Forelimb muscle (tissue), 1 donor: ENCODE data around the gene KIF6. TPM values are rescaled to one million over a fixed set of nuclear protein-coding genes. Genes with fewer than 3 reads are reported as not detected.

Experiments used
- DNase-seq: peaks from one replicate; pipeline ENCODE4 v3.0.0-alpha.2; 2013; ENCODE audit warnings: low read depth
- polyA plus RNA-seq: library from polyadenylated mRNA; unstranded; fragments of 120-200 nt; gene quantifications from one replicate; pipeline ENCODE4 v1.2.1, GENCODE V29; 2013; ENCODE audit not compliant: insufficient read length

The KIF6 gene
- polyA plus RNA-seq, 1 donor: 1.8 TPM

DNA sequence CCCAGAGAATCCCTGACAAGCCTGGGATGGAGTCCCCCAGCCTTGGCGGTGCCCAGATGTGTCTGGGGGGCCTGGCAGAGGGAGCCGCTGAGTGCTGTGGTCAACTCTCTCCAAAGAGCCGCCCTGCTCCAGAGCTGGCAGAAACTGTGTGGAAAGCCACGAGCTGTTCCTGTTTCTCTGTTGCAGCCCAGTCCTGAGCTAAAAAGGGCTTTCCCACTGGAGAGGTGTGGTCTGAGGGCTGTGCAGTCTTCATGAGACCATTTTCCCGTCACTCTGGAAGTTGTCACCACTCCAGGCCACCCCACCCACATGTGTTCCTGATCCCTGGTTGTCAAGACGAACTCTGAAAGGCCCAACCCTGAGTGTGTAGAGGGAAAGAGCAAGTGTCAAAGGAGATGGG lies 303.0 kb downstream of the KIF6 start:
- DNase-seq: no peak

DNA sequence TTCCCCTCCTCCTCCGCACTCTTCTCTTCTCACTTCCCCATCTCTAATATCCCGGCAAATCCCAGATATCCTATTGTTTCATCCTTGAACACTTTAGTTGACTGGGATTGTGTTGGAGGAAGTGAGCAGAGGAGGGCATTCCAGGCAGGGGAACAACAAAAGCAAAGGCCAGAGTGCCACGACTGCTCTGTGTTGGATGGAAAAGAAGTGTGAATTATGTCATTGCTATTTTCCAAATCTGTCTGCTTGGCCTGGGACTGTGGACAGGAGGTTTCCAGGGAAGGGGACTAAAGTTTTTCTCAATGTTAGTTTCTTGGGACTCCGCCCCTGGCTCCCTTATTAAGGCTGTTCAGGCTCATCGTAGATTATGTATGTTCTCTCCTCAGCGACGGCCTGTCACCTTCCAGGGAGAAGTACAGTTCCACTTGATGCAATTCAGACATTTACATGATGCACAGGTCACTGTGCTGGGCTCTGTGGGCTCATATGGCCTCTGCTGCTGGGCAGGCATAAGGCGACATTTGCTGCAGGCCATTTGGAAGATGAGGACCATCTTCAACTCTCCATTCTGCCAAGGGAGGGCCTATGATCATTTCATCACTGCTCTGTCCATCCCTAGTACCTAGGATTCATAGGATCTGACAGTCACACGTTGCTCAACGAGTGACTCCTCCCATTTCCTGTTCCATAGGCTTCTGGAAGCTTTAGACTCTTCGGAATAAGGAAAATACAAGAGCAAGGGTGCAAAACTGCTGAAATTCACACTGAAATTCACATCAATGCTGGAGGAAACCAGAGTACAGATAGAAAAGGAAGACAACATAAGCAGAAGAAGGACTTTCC lies 303.6 kb downstream of the KIF6 start:
- DNase-seq: no peak

DNA sequence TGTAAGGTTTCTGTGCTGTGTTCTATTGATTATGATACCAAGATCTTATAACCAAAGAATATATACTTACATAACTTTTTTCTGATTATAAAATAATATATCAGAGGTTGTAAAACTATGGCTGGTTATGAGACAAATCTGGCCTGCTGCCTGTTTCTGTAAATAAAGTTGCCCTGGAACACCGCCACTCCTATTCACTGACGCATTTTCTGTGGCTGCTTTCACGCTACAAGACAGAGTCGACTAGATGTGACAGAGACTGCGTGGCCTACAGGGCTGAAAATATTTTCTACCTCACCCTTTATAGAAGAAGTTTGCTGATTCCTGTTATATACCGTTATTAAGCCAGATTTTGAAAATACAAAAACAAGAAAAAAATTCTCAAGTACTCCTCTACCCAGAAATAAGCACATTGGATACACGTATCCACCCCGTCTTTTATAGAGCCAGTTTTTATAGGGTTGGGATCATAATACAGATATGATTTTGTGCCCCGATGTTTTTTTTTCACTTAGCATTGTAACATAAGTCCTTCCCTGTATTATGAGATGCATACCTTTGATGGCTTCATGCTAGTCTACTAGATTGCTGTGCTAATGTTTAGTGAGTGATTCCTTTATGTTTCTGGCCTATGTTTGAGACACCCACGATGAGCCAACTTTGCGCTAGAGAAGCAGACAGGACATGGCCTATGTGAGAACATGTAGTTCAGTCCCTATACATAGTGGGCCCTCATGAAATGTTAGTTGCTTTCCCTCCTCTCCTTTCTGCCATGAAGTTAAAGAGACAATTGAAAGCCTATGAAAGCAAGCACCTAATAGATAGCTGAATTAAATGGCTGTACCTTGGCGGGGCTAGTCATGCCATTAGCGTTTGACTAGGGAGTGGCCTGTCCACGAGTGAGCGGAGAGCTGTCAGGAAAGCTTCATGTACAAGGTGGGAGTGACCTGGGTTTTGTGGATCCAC lies 304.6 kb downstream of the KIF6 start:
- no peak for DNase-seq

DNA sequence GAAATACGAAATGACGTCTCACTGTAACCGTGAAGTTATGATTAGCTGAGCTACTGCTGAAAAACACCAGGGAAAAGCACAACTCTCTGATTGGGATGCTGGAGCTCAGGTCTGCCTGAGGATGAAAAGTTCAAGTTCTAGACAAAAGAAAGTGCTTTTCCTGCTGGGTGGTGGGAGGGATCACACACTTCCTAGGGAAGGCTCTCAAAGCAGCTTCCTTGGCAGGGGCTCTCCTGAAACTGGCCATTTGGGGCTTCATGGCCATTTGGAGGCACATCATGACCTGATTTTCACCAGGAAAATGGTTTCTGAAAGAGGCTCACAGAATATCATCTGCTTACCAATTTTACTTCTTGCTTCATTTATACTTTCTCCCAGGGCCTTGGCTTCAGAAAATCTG lies 305.6 kb downstream of the KIF6 start:
- DNase-seq: no peak

DNA sequence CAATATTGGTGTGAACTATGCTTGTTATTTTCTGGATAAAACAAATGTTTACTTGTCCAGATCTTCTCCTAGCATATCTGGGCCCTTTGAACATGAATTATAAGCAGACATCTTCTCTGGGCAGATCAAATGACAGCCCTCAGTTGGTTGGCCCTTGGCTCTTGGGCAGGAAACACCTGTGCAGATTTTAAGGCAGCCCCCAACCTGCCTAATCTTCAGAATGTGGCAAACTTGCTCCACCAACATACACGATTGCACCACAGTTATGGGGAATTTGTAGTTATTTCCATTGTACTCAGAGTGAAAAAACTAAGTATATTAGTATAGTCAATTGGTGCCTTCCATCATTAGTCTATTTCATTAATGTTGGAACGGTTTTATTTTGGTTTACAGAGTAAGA lies 307.8 kb downstream of the KIF6 start:
- no peak for DNase-seq

DNA sequence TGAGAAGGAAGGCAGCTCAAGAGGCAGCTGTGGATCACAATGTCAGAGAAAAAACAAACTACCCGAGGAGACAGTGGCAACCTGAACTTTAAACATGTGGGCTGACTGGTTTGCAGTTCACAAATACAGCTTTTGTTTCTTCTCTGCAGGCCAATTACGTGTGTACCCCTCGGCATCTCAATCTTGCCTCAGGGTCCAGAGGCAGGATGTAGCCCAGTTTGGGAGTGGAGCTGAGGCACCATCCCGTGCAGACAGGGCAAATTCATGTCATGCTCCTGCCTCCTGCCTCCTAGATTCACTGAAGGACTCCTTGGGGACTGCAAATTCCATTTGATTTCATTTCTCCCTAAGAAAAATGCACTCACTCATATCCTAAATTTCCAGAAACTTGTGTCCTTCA lies 308.5 kb downstream of the KIF6 start:
- DNase-seq: no peak

DNA sequence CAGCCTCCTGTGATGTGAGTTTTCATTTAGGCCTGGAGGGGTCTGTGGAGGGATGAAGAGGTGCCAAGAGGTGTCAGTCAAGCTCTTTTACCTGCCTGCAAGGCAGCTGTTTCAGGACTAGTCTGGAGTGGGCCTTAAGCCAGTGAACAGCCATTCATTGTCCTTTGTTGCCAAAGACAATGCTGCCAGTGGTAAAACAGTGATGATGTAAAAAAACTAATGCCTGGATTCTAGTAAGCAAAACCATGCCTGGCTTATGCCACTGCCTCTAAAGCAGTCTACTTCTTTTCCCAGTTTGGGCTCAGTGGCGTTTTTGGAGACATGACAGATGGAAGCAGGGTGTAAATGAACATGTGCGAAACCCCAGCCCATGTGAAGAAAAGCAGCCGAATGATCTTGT lies 309.2 kb downstream of the KIF6 start:
- no peak for DNase-seq

DNA sequence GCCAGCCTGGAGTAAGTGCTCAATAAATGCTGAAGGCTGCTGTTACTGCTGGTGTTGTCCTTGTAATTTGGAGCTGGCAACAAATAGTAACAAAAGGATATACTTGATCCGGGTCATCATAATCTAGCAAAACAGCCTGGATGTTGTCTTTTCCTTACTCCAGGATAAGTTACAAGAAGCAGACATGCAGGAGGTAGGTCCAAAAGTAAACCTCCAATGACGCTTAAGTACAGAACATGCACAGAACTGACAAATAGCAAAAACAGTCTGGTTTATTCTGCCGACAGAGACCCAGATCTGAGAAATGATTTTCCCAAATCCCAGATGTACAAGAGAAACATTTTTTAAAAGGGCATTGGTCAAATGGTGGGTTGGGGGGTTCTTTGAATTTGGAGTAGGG lies 309.7 kb downstream of the KIF6 start:
- DNase-seq: no peak

DNA sequence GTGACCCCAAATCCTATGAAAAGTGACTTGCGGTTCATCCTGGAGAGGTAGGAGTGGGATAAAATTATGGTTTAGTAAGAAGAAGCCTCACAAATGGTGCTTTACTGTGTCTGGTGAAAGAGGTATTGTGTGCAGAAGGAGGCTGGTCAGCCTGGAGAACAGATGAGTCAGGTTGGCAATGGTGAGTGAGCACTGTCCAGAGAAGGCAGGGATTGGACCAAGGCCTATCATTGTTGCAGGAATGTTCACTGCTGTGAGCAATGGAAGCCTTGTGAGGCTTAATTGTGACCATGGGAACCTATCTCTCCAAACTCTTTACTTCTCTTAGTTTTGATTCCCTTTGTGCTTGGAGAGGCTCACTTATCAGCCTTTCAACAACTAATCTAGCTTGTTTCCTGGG lies 313.7 kb downstream of the KIF6 start:
- DNase-seq: no peak

DNA sequence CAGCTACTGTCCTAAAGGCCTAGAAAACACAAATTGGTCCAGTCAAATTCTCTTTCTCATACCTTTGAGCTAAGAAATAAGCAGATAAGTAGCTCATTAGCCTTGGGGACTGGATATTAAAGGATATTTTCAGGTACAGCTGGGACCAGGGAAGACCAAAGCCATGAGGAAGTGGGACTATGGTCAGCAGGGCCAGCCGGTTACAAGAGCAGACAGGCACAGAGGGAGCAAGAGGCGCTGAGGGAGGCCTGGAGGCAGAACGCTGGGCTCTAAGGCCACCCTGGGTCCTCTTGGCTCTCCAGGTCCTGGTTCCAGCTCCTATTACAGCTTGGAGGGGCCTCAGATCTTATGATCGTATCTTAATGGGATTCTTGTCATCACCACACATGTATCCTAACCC lies 314.2 kb downstream of the KIF6 start:
- DNase-seq: no peak

DNA sequence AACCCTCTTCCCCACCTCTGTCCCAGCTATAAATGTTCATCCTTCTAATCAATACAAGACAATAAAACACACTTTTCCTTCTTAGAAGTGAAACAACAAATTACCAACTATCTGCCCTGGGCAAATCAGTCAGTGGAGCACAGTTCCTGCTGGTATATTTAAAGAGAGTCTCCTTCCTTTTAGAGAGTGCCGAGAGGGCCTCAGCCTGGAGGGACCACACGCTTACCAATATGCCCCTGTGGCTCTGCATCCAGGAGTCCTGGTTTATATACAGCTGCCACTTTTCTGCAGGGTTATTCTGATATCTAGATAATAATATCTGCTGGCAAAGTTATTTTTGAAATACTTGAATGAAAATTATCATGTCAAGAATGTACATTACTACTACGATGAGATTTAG lies 315.3 kb downstream of the KIF6 start:
- no peak for DNase-seq

DNA sequence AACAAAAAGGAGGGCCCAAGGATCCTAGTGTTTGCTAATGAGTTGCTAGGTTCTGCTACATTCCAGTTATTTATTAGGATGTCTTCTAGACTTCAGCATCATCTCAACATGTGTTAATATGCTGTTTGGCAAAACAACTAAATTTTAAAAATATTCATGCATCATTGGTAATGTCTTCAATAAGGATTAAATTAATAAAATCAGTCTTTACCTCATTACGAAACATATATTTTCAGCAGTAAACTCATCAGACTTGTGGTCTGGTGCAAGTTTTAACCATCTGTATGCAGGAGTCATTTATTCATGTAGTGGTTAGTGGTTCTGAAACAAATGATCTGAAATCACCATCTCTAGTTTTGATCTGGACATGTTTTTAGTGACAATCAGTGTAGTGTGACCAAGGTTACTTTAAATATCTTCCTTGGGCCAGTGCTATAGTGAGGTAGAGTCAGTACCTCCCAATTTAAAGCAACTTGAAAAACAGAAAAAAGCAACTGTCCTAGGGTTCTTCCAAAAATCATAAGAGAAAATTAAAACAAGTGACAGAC lies 317.7 kb downstream of the KIF6 start:
- DNase-seq: no peak

DNA sequence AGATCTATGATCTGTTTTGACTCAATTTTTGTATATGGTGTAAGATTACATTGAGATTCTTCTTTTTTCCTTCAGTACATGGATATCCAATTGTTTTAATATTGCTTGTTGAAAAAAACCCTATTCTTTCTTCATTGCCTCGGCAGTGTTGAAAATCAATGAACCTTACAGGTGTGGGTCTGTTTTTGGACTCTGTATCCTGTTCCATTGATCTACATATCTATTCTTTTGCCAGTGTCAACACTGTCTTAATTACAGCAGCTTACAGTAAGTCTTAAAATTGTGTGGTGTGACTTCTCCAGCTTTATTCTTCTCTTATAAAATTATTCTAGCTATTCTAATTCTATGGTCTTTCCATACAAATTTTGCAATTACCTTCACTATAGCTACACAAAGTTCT lies 320.9 kb downstream of the KIF6 start:
- no peak for DNase-seq

DNA sequence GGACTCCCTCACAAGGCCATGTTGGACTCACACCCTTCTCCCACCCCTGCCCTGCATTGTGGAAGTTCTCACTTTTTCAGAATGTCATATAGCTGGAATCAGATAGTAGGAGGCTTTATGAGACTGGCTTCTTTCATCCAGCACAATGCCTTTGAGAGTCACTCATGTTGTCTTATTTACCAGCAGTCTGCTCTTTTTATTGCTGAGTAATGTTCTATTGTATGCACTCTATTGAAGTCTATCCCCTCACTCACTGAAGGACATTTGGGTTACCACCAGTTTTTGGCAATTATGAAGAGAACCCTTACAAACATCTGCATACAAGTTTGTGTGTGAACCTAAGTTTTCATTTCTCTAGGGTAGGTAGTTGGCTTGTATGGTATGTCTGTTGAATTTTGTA lies 321.9 kb downstream of the KIF6 start:
- DNase-seq: no peak

DNA sequence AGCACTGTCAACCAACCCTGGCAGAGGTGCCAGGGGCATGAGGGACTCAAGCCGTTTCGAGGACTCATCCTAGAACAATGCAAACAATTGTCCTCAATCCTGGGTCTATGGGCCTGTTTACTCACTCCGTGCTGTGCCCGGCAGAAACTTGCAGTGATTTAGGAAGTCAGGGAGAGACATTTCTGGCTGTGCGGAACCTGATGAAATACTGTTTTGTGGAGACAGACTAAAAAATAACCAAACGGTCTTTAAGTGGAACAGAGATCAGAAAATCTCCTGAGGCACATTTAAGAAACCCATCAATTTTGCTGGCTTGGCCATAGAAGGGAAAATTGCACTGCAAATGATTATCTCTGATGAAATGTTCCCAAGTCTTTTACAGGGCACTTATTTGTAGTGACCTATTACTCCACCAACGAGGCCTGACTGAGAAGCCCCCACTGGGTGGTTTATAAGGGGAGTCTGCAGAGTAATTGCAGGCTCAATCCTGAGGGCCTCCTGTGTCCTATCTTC lies 322.9 kb downstream of the KIF6 start:
- no peak for DNase-seq

DNA sequence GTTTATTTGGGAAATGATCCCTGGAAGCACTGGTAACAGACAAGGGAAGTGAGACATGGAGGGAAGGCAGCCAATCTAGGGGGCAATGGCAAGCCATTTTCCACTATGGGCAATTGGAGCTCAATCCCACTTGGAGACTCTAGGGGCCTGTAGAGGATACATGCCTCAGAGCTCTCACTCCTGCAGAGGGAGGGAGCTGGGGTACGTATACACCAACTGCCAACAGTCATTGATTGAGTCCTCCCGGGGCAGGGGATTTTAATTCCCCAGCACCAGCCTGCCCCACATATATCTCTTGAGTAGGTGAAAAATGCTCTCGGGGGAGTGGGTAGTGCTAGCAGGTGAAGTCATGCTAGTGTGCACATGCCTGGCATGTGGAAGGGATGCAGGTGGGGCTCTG lies 323.8 kb downstream of the KIF6 start:
- no peak for DNase-seq

DNA sequence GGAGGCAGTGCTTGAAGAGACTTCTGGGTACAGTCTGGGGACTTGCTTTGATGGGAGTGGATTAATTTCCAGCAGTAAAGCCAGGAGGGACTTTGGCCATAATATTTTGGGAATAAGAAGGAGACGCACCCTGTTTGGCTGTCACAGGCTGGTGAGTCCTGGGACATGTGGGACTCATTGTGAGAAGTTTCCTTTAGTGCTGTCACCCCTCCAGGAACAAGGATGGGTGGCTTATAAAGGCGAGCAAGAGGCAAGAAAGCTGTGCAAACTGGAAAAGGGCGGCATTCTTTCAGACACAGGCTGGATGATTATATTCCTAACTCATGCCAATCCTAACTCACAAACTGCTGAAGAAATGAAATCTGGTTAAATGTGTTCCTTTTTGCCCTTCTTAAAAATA lies 325.2 kb downstream of the KIF6 start:
- DNase-seq: no peak

DNA sequence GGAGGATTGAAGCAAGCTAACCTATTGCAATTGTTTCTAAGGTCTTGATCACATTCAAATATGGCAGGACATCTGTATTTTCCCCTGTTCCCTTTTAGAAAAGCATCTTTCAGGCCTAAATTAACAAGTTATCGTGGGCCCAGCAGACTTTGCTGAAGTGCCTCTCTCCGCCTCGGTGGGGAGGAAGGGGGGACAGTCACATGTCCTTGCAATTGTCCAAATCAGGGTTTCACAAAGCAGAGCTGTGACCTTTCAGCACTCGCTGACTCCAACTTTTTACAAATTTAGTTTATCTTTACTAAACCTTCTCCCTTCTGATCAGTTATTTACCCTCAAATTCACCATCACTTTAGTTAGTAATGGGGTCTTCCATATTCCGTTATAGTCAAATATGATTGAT lies 328.4 kb downstream of the KIF6 start:
- no peak for DNase-seq

DNA sequence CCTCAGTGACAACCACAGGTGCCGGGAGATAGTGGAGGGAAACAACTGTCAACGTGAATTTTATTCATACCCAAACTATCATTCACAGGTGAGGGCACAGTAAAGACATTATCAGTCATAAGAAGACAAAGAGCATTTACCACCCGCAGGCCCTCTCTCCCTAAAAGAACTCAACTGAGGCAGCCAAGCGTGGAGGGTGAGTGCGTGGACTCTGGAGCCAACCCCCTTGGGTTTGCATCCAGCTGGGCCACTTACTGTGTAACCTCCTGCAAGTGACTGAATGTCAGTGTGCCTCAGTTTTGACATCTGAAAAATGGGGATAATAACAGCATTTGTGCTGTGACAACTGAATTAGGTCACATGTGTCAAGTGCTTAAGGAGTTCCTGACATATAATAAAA lies 332.1 kb downstream of the KIF6 start:
- no peak for DNase-seq

DNA sequence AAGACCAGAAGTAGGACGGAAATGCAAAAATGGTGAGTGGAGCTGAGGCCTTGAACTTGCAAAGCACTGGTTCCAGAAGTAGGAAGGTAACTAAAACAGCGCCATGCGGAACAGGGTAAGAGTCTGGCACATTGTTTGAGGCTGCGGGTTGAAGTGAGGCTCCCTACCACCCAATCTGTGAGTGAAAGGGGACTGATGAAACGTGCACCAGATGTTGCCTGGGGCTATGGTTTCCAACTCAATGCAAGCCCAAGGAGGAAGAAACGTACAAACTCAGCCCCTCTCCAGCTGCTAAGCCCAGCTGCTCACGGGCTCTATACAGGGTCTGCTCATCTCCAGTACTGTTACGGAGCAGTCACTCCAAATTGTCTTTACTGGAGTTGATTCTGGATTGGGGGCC lies 334.0 kb downstream of the KIF6 start:
- no peak for DNase-seq

DNA sequence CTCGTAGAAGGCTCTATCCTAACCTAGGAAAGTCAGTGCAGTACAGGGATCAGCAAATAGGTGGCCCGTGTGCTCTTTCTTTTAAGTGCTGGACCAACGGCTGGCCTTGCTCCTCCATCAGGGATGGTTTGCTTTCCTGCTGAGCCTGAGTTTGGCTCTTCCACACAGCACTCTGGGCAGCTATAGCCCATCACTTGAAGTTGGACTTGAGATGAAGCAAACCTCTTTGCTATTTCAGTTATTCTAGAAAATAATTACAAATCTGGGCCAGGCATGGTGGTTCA lies 335.8 kb downstream of the KIF6 start:
- DNase-seq: no peak

DNA sequence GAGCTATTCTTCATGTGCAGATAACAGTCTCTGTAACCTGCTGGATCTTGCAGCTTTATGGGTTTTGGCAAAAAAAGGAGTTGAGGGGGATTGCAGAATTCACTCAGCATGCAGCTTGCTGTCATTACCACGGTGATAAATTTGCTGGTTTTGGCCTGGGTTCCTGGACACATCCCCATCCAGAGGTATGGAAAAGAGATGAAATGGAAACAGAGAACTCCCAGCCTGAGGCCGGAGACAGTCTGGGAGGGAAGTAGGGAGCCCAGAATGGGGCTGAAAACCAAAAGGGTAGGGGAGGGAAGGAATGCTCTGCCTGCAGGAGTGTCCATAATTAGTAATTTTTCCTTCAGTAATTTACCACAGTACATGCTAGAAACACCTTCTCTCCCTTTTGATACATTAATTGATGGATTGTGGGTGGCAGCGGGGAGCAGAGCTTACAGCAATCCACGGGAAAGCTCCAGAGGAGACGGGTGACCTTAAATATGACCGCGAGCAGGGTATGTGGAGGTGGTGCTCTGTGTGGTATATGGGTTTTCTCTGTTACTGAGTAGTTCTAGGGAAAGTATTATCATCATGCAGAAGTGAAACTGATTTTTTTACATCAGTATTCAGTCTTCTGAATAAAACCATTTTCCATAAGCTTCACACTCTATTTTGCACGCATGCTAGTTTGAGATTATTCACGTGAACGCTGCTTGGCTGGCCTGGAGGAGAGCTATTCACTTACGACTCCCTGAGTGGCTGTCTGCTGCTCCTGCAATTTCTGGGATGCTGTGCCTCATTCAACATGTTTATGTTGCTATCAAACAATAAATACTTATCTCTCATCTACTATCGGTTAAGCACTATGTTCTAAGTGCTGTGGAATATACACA lies 336.4 kb downstream of the KIF6 start:
- DNase-seq: peak; percentile 35
